ENCODE results near the gene ZFYVE28.

DNA sequence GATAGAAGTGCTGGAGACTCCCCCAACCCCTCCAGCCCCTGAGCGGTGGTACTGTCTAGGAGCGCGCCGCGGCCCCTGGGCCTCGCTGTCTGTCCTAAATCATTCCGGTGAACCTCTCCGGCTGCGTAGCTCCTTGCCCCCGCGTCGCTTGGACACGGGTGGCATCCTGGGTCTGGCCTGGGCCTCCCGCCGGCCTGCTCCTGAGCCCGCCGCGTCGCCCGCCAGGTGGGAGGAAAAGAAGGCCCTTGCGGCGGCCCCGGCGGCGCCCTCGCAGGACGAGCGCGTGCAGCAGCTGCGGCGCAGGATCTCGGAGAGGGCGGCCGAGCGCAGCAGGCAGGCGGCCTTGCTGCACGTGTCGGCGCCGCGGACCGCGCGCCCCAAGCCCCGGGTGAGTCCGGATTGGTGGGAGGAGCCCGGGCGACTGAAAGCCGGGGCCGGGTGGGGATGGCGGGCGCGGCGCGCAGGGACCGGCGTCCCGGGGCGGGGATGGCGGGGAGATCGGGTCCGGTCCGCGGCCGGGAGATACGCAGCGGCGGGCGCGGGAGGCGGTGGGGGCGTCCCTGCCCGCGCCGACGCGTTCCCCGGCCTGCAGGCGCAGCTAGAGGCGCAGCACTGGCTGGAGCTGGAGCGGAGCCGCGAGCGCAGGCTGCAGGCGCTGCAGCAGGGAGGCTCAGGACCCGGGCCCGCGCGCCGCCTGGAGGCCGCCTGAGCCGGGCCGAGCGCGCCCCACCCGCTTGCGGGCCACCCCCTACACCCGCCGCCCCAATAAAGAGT is 44.0 kb upstream of the ZFYVE28 start:
- no peak for TF ChIP-seq EZH2 (IDR thresholded peaks at IDR 0.05; ENCODE audit: insufficient read depth, poor library complexity, severe bottlenecking)
- TF ChIP-seq EZH2phosphoT487 (IDR thresholded peaks at IDR 0.05; ENCODE audit: insufficient read depth, low read depth) = no peak
